Eye (tissue), 1 donor: ENCODE measurements around the gene TRAF2.
A peak's percentile ranks its signal among the peaks of the same experiment; 100 is the strongest.

Experiments
- DNase-seq: peaks from one replicate; pipeline ENCODE4 v3.0.0-alpha.2; 2015

TRAF2 gene

DNA sequence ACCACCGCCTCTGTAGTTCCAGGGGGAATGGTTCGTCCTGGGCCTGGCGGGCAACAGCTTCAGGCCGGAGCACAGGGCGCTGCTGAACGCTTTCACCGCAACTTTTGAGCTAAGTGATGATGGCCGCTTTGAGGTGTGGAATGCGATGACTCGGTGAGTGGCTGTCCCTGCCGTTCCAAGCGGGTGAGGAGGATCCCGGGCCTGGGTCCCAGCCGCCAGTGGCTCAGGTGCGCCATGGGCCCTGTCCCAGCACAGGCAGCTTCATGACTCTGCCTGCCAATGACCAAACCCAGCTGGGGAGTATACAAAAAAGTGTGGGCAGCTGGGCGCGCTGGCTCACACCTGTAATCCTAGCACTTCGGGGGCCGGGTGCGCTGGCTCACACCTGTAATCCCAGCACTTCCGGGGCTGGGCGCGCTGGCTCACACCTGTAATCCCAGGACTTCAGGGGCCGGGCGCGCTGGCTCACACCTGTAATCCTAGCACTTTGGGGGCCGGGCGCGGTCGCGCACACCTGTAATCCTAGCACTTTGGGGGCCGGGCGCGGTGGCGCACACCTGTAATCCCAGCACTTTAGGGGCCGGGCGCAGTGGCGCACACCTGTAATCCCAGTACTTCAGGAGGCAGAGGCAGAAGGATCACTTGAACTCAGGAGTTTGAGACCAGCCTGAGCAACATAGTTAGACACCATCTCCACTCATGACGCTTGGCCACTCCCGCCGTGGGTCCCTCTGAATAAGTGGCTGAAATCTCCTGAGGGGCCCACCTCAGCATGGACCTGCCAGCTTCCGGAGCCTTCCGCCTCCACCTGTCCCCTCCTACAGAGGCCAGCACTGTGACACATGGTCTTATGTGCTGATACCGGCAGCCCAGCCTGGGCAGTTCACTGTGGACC lies 66.8 kb downstream of the TRAF2 start:
- no peak for DNase-seq

DNA sequence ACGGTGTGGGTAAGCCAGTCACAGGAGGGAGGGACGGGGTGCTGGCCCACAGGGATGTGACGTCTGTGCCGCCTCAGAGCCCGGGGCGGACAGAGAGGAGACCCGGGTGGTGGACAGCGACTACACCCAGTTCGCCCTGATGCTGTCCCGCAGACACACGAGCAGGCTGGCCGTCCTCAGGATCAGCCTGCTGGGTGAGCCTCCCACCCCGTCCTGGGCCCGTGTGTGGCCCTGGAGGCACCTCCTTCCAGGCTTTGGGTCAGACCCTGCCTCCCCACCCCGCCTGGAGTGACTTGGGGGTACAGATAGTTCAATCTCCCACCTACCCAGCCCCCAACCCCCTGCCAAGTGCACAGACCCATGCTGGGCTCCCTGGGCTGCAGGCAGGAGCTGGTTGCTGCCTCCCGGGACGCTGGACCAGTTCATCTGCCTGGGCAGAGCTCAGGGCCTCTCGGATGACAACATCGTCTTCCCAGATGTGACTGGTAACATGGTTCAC lies 67.5 kb downstream of the TRAF2 start:
- DNase-seq, result no peak

DNA sequence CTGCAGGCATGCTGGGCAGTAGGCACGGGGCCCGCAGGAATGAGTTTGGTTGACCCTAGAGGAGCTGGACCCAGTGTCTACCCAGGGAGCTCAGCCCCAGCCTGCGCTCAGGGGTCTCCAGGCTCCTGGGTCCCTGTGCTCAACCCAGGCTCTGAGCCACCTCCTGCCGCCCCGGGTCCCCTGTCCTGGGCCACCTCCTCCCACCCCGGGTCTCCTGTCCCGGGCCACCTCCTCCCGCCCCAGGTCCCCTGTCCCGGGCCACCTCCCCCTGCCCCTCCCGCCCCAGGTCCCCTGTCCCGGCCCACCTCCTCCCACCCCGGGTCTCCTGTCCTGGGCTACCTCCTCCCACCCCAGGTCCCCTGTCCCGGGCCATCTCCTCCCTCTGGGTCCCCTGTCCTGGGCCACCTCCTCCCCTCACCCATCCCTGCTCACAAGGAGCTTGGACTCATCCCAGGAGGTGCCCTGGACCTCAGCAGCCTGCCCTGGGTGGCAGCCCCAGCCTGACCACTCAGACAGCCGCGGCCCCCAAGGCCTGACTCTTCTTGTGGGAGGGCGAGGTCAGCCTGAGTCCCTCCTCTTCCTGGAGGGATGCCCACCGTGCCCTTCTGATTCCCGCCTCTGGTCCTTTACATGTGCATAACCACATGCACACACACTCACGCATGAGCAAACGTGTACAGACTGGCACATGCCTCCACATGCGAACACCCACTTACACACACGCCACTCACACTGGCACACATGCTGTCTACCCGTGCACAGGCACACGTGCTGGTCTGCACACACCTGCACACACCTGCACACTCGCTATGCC lies 68.2 kb downstream of the TRAF2 start:
- no peak for DNase-seq

DNA sequence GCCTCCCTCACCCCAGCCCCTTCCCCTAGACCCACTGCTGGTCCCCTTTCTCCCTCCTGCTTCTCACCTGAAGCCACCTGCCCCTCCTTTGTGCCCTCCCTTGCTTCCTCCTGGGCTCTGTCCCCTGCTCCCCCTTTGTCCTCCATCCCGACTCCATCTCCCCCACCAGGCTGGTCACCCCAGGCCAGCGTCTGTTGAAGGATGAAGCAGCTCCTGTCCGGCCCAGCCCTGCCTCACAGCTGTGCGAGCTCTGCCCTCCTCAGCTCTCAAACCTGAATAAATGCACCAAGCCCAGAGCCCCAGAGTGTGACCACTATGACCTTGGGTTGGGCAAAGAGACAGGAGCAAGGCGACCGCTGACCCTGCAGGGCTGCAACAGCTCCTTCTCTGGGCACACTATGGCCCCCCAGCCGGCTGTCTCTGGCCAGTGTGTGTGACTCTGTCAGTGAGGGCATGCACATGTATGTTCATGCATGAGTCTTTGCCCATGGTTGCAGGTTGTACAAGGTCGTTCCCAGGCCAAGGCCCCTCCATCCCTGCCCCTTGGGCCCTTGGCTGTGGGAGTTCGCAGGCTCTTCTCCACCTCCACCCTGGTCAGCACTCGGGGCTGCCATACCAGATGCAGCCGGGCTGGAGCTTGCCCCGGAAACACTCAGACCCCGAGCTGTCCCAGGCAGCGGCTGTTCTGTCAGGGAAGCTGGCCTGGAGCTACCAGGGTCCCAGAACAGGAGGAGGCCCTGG lies 69.1 kb downstream of the TRAF2 start:
- DNase-seq, result no peak

DNA sequence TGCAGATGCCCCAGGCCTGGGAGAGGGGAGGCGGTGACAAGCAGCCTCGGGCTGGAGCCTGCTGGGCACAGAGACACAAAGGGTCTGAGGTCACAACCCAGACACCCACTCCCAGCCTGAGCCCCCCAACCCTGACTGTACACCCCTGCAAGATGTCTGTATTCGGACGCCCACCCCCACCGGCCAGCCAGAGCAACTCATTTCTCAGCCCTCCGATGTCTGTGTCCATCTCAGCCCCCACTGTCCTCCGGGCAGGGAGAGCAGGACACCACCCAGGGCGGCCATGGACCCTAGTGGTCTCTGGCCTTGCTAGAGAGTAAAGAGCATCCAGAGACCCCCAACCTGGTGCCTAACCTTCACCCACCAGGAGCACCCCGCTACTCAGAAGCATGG lies 69.6 kb downstream of the TRAF2 start:
- no peak for DNase-seq

DNA sequence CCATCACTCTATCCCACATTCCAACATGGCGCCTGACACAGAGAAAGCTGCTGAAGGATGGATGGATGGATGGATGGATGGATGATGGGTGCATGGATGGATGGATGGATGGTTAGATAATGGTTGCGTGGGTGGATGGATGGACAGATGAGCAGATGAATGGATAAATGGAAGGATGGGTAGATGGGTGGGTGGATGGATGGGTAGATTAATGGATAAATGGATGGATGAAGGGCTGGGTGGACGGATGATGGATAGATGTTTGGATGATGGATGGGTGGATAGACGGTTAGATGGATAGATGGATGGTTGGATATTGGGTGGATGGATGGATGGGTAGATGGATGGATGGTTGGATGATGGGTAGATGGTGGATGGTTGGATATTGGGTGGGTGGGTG lies 70.3 kb downstream of the TRAF2 start:
- no peak for DNase-seq

DNA sequence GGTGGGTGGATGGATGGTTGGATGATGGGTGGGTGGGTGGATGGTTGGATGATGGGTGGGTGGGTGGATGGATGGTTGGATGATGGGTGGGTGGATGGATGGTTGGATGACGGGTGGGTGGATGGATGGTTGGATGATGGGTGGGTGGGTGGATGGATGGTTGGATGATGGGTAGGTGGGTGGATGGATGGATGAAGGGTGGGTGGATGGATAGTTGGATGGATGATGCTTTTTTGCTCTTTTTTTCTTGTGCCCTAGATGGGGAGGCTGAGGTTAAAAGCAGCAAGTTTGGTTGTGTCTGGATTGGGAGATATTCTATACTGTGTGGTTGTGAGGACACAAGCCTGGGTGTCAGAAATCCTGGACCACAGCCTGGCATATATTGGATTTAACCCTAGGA lies 71.1 kb downstream of the TRAF2 start:
- DNase-seq, result no peak

DNA sequence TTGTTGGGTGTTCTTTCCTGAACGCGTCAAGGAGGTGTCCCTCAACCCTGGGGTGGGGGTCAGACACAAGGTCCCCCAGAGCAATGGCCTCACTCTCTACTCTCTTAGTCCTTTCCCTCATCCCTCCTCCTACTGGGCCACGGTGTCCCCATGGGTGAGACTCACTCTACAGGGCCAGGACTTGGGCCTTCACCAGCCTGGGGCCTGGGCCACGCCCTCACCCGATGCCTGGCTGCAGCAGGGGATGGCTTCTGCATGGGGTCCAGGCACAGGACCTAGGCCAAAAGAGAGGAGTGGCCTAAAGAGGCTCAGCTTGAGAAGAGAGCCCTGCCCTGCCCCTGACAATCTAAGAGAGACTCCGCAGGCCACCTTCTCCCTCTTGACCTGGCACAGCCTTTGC lies 71.6 kb downstream of the TRAF2 start:
- no peak for DNase-seq

DNA sequence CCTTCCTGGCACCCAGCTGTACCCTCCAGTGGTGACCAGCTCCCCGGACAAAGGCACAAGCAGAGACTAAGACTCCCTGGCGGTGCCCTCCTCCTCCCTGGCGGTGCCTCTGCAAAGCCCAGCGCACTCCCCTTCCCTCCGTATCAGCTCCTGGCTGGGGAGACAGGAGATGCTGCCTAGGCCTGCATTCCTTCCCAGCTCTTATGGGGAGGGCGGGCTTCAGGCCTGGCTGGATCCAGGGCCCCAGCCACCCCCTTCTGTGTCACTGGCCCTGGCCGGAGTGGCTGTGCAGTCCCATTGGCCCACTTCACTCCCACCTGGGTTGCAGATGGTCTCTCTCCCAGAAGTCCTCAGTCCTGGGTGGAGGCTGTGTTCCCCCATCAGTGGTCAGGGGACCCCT lies 72.2 kb downstream of the TRAF2 start:
- DNase-seq, result no peak

DNA sequence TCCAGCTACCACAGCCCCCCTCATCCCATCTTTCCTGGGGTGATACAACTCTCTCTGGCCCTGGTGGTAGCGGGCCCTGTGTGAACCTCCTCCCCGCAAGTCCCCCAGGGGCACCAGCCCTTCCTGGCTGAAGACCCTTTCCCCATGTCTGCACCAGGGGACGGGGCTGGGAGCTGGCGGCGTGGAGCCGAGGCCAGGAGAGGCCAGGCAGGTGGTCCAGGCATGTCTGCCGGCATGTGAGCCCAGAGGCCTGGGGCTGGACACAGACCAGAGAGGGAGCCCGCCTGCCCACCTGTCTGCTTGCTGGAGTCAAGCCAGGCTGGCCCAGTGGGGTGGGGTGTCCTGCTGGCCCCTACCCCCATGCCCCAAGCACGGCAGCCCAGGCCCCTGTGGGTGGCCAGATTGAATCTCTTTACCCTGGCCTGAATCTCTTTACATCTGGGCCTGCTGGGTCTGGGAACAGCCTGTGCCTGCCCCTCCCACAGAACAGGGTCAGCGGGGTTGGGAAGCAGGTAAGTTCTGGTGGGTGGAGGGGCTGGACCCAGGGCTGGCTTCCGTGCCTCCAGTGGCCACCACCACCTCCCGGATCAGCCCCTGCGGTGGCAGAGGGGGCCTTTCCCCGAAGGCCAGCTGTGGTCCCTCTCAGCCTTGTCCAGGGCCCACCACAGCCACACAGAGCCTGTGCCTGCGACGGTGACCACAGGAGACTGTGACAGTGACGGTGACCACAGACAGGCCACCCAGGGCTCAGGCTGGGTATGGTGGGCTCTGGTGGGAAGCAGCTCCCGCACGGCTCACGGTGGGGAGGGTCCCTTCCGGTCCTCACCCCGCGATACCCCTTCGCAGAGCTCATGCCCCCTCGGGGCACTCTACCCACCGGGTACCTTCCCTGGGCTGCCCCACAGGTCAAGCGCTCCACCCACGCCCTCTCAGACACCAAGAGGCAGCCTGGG lies 72.9 kb downstream of the TRAF2 start:
- DNase-seq, result no peak

DNA sequence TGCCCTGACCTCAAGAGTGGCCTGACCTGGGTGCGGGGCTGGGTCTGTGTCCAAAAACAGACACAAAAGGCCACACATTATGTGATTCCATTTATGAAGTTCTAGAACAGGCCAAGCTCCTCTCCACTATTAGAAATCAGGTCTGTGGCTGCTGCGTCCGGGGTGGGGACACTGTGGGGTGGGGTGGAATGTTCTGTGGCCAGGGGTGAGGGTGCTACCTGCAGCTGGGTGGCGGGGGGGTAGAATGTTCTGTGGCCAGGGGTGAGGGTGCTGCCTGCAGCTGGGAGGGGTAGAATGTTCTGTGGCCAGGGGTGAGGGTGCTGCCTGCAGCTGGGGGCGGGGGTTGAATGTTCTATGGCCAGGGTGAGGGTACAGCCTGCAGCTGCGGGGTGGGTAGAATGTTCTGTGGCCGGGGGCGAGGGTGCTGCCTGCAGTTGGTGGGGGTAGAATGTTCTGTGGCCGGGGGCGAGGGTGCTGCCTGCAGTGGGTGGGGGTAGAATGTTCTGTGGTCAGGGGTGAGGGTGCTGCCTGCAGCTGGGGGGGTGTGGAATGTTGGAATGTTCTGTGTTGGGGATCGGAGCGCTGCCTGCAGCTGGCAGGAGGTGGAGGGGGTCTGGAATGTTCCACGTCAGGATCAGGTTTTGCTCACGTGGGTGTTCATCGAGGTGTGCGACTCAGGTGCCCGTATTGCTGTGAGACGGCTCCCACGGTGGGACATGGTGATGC lies 74.1 kb downstream of the TRAF2 start:
- no peak for DNase-seq

DNA sequence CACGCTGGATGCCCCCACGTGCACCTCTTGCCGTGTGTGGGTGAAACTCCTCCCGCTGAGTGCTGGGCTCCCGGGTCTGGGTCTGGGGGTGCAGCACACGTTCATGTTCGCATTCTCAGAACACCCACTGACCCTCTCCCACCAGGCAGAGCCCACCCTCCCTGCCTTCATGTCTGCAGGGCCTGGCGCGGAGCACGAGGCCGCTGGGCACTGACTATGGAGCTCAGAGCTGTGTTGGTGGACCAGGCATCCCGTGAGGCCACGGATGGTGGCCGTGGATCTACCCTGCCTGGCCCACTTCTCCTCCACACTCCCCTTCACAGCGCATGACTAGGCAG lies 74.6 kb downstream of the TRAF2 start:
- DNase-seq, result no peak

DNA sequence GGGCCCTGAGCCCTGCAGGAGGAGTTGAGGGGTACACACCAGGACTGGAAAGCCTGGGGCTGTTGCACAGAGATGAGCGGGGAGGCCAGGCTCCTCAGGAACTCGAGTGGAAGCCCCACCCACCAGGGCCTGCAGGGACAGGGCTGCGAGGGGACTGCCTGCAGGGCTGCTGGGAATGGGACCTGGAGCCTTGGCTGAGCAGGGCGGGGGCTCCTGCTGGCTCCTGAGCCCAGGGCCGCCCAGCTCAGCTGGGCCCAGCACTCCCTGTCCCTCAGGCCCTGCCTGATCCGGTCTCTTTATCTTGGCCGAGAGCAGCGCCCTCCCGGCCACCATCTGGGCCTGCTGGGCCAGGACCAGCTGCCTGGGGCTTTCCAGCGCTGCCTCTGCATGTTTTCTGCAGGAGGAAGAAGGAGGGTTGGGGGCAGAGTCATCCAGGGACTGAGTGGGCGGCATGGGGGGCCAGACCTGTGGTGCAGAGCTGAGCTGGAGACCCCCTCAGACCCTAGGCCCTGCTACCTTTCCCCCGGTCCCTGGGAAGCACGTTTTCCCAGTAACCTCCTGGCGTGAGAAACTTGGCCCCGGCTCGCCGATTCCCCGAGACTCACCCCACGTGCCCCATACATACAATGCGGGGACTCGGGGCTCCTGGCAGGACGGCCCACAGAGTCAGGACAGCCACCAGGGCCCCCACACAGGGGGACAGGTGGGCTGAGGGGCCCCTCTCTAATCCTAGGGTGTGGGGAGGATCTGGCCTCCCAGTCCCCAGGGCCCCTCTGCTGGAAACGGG lies 75.2 kb downstream of the TRAF2 start:
- DNase-seq, result peak; percentile 33

DNA sequence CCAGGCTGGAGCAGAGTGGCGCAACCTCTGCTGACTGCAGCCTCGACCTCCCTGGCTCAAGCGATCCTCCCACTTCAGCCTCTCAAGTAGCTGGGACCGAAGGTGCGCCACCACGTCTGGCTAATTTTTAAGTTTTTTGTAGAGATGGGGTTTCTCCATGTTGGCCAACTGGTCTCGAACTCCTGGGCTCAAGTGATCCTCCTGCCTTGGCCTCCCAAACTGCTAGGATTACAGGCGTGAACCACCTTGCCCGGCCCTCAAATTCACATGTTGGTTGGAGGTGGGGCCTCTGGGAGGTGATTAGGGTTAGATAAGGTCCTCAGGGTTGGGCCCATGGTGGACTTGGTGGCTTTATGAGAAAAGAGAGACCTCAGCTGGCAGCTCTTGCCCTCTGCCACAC lies 75.8 kb downstream of the TRAF2 start:
- DNase-seq, result no peak

DNA sequence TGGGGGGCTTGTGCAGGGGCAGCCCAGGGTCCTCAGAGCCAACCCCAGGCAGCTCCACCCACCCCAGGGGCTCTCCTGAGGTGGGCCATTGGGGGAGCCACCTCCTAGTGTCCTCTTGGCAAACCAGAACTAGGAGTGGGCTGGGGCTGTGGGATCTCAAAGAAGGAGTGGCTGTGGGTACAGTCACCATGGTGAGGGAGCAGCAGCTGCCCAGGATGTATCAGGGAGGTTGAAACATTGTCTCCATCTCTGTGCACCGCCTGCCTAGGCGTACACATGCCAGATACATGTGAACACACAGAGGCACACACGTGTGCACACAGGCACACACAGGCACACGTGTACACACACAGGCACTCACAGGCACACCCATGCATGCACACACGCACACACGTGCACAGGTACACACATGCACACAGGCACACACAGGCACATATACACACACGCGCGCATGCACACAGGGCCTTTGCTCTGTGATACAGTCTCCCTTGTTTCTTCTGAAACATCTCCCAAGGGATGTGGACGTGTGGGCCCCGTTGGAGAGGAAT lies 76.5 kb downstream of the TRAF2 start:
- no peak for DNase-seq

DNA sequence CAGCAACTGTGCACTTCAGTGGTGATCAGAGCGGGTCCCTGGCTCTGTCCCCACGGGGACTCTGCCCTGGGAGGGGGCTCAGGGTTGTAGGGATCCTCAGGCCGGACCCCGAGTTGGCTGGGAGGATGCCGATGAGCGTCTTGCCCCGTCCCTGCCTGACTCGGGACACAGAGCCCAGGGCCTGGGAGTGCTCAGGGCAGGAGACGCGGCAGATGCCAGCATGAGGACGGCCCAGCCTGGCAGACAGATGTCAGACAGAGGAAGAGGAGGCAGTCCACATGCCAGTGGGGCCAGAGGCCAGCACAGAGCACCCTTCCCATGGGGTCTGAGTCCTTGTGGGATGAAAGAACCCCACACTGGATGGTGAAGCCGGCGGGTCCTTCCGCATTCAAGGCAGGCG lies 77.0 kb downstream of the TRAF2 start:
- DNase-seq, result no peak

DNA sequence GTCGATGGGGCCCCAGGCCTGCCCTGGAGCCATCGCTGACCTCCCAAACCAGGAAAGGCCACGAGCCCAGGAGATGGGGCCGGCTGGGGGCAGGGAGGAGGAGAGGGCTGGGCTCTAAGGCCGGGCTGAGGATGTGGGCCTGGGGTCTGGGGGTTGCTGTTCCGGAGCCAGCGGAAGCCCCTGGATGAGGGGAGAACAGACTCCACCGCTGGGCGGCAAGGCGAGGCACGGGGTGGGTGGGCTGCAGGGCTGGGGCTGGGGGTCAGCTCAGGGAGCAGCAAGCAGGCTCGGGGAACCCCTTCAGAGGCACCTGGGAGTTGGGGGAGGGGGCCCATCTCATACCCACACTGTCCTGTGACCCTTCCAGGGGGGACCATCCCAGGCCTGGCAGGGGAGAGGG lies 77.4 kb downstream of the TRAF2 start:
- DNase-seq, result no peak

DNA sequence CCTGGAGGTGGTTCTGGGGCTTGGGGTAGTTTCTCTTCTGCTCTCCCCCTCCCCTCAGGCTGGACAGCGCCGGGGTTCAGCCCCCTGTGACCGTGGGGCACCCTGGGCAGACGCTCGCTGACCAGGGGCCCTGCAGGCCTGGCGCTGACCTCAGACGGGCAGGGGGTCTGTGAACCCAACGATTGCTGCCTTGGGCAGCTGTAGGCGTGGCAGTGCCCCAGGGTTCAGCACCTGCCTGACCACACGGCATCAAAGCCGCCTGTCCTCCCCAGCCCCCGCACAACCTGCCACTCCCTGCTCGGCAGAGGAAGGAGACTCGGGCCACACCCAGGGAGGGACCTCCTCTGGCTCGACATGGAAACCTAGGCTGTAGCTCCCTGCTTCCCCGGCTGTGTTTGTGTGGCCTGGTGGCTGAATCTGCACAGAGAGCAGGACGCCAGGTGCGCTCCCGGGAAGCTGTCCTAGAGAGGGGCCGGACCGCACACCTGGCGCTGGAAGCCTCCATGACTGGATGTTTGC lies 77.9 kb downstream of the TRAF2 start:
- no peak for DNase-seq

DNA sequence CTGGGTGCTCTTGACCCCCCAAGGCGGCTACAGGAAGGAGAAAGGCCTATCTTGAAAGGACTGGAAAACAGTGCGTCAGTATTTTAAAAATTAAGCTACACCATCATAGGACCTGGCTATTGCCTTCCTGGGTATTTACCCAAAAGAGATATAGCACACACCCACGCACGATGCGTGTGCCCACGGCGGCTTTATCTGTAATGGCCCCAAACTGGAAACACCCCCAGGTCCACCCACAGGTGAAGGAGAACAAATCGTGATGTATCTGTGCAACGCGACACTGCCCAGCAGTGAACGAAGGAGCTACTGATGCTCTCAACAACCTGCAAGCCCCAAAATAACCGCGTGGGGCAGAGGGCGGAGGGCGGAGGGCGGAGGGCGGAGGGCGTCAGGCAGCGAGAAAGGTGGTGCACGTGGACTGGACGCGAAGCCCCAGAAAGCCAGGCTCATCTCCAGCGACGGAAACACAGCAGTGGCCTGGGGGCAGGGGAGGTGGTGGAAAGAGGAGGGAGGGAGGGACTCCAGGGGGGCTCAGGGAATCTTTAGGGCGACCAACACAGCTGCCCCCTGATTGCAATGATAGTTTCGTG lies 78.6 kb downstream of the TRAF2 start:
- no peak for DNase-seq
